GM12891 (cell line): Measurements from ENCODE around the gene SHKBP1.
A peak's percentile ranks its signal among the peaks of the same experiment; 100 is the strongest.
"Not testable (repeated sequence)": the region's sequence is repeated elsewhere in the genome, so short reads cannot be mapped to it uniquely, and the experiment has no call there.

Source experiments
- DNase-seq: peaks from one replicate; pipeline ENCODE4 v3.0.0; 2011; ENCODE audit warnings: low spot score; ENCODE audit not compliant: insufficient read length
- FAIRE-seq: peaks from 2 replicates; lab custom pipeline; 2011; peaks lifted over from hg19 to GRCh38; lab: Jason Lieb, UNC
- PAX5 ChIP-seq: IDR thresholded peaks from 2 replicates; pipeline ENCODE4 v1.6.1; 2011; ENCODE audit warnings: low read length, moderate library complexity, mild to moderate bottlenecking; ENCODE audit not compliant: insufficient read depth, severe bottlenecking
- POLR2A ChIP-seq: IDR thresholded peaks from 2 replicates; pipeline ENCODE4 v1.6.1; 2011; ENCODE audit warnings: low read depth, low read length, control low read depth
- POLR2AphosphoS5 ChIP-seq: IDR thresholded peaks from 2 replicates; pipeline ENCODE4 v1.6.1; 2011; ENCODE audit warnings: low read depth, low read length, control low read depth
- POU2F2 ChIP-seq: IDR thresholded peaks from 2 replicates; pipeline ENCODE4 v1.6.1; 2011; ENCODE audit warnings: low read depth, mild to moderate bottlenecking, control low read depth, low read length, moderate library complexity
- SPI1 ChIP-seq: IDR thresholded peaks from 2 replicates; pipeline ENCODE4 v1.6.1; 2011; ENCODE audit warnings: low read depth, low read length, control low read depth
- TAF1 ChIP-seq: IDR thresholded peaks from 2 replicates; pipeline ENCODE4 v1.6.1; 2011; ENCODE audit warnings: low read depth, low read length, control low read depth

Gene SHKBP1

GRCh38 chr19:40585241-40585981 lies 8.7 kb downstream of the SHKBP1 start:
- TF ChIP-seq SPI1 (no peak), POU2F2 (no peak)
- DNase-seq: no peak
- FAIRE-seq: no peak

DNA sequence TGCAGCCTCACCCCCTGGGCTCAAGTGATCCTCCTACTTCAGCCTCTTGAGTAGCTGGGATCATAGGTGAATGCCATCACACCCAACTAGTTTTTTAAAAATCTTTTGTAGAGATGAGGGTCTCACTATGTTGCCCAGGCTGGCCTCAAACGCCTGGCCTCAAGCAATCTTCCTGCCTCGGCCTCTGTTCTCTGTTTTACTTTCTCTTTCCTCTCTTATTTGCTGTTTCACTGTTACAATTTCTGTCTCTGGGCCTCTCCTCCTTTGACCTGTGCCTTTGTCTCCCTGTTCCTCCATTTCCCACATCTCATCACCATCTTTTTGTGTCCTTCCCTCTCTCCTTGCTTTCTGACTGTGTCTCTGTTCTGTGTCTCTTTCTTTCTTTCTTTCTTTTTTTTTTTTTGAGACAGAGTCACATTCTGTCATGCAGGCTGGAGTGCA lies 9.3 kb downstream of the SHKBP1 start:
- TF ChIP-seq TAF1: no peak
- no peak for DNase-seq
- no peak for FAIRE-seq

GRCh38 chr19:40586611-40587010 lies 9.9 kb downstream of the SHKBP1 start:
- TF ChIP-seq PAX5: no peak
- no peak for TF ChIP-seq POU2F2
- TF ChIP-seq TAF1: no peak
- TF ChIP-seq POLR2A: no peak
- TF ChIP-seq POLR2AphosphoS5: no peak
- TF ChIP-seq SPI1: no peak
- DNase-seq (no peak), FAIRE-seq (no peak)

DNA sequence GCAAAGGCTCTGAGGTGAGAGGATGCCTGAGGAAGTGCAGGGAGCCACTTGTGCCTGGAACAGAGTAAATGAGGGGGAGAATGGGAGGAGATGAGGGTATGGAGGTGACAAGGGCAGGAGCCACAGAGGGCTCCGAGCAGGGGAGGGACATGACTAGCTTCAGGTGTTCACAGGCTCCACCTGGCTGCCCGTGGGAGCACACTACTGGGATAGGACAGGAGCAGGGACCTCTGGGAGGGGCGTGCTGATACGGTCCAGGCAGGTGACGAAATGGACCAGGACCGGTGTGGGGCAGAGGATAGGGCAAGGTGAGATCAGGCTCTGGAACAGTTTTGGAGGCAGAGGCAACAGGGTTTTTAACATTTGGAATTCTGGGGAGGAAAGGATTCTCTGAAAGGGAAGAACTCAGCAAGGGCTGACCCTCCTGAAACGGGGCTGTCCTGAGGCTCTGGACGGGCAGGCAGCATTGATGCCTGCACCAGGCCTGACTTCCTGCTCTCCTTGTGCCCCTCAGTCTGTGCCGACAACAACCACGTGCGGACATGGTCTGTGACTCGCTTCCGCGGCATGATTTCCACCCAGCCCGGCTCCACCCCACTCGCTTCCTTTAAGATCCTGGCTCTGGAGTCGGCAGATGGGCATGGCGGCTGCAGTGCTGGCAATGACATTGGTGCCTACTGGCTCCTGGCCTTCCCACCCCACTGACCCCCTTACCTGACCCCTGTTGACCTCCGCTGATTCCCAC lies 11.6 kb downstream of the SHKBP1 start:
- FAIRE-seq (no peak), DNase-seq (no peak)
- TF ChIP-seq SPI1 (no peak), TAF1 (no peak), POU2F2 (no peak), POLR2A (no peak), PAX5 (no peak), POLR2AphosphoS5 (no peak)

GRCh38 chr19:40588926-40589569 lies 12.4 kb downstream of the SHKBP1 start:
- DNase-seq (no peak), FAIRE-seq (no peak)
- TF ChIP-seq TAF1: no peak

GRCh38 chr19:40589591-40590429 lies 13.1 kb downstream of the SHKBP1 start:
- FAIRE-seq: no peak
- TF ChIP-seq PAX5: no peak
- no peak for TF ChIP-seq POLR2A
- no peak for TF ChIP-seq POU2F2
- no peak for DNase-seq

- no peak for TF ChIP-seq POU2F2
- TF ChIP-seq POLR2A: no peak
- no peak for TF ChIP-seq TAF1
- TF ChIP-seq POLR2AphosphoS5: no peak
- no peak for TF ChIP-seq SPI1
- no peak for TF ChIP-seq PAX5
- no peak for FAIRE-seq
- no peak for DNase-seq
Observed at GRCh38 chr19:40590464-40591265, 14.0 kb downstream of the SHKBP1 start.

DNA sequence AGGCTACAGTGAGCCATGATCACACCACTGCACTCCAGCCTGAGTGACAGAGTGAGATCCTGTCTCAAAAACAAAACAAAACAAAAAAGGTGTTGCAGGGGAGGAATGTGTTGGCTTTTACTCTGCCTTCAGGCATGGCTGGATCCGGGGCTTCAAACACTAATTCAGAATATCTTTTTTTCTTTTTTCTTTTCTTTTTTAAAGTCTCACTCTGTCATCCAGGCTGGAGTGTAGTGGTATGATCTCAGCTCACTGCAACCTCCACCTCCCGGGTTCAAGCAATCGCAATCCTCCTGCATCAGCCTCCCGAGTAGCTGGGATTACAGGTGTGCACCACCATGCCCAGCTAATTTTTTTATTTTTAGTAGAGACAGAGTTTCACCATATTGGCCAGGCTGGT lies 15.1 kb downstream of the SHKBP1 start:
- not testable (repeated sequence) for FAIRE-seq, DNase-seq

- DNase-seq: peak; percentile 69
- FAIRE-seq: peak; percentile 84
- TF ChIP-seq TAF1 (no peak), POLR2A (no peak), PAX5 (no peak), POLR2AphosphoS5 (no peak), SPI1 (no peak), POU2F2 (no peak)
Observed at GRCh38 chr19:40592170-40592569, 15.5 kb downstream of the SHKBP1 start.
